ENCODE results near the gene IGFN1.

IGFN1 gene

DNA sequence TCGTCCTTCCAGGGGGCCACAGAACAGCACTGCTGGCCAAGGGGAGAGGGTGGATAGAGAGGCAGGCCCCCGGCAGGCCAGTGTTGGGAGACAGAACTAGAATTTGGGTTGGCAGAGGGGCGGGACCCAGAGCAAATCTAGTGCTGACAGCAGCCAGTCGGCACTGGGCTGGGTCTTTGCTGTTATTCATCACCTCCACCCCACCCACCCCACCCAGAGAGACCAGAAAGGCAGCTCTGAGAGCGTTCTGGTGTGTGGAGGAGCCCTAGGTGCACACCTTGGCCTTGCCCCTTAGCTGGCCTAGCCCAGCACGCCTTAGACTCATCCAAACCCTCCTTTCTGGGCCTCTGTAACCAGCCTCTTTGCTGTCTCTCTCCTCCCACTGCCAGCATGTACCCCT, 86.3 kb downstream of the IGFN1 start:
- H3K27ac ChIP-seq = no peak overlapping the region
- TF ChIP-seq, protein P1, sequence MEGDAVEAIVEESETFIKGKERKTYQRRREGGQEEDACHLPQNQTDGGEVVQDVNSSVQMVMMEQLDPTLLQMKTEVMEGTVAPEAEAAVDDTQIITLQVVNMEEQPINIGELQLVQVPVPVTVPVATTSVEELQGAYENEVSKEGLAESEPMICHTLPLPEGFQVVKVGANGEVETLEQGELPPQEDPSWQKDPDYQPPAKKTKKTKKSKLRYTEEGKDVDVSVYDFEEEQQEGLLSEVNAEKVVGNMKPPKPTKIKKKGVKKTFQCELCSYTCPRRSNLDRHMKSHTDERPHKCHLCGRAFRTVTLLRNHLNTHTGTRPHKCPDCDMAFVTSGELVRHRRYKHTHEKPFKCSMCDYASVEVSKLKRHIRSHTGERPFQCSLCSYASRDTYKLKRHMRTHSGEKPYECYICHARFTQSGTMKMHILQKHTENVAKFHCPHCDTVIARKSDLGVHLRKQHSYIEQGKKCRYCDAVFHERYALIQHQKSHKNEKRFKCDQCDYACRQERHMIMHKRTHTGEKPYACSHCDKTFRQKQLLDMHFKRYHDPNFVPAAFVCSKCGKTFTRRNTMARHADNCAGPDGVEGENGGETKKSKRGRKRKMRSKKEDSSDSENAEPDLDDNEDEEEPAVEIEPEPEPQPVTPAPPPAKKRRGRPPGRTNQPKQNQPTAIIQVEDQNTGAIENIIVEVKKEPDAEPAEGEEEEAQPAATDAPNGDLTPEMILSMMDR (IDR thresholded peaks at IDR 0.05) = no peak
- TF ChIP-seq ZFX (IDR thresholded peaks at IDR 0.05; ENCODE audit: borderline replicate concordance) = no peak

DNA sequence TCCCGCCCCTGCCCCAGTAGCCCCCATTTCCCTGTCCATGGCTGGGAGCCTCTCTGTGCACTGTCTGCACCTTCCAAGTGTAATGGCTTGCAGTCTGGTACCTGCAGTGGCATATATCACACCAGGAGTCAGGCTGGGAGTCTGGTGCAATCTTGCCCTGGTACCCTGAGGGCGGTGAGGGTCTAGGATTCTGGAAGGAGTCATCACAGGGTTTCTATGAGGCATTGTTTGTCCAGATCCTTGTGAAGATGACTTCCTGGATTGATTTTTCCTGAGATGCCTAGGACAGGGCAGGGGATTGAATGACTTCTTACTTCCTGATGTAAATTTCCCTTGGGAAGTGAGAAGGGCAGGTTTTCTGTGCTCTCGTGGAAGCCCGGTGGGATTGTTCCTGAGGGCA, 86.8 kb downstream of the IGFN1 start:
- no peak overlapping the region for H3K27ac ChIP-seq
- TF ChIP-seq ZFX (IDR thresholded peaks at IDR 0.05; ENCODE audit: borderline replicate concordance) = no peak
- TF ChIP-seq, protein P1 (IDR thresholded peaks at IDR 0.05) = no peak

All from 22Rv1 (cell line).